K562 (cell line): ENCODE results near the gene ZNF599. TPM values are rescaled to one million over a fixed set of nuclear protein-coding genes. Genes with fewer than 3 reads are reported as not detected.

Experiments used
- ATAC-seq: fragments of 200-7000 bp; cut with Tn5 transposase; 3 replicates; pipeline ENCODE4 v1.9.1; 2020; ENCODE audit warnings: moderate library complexity
- BruUV-seq: library from RNA; stranded (reverse); fragments of 400-500 nt; replicated peaks from 2 replicates; lab custom pipeline; 2021; lab: Mats Ljungman, UMichigan
- CTCF ChIA-PET: fragments of 300-600 bp; formaldehyde crosslinking; extraction: SDS; loops from one replicate; lab custom pipeline; 2021; ENCODE audit warnings: low intra/inter-chr PET ratio; lab: Yijun Ruan, JAX
- POLR2A ChIA-PET: fragments of 300-600, 350-650 bp; sonication (Branson Sonifier 250); formaldehyde crosslinking; extraction: SDS; loops from one replicate; lab custom pipeline; 2021; ENCODE audit warnings: antibody characterized with exemption, inconsistent platforms; lab: Yijun Ruan, JAX
- DNase-seq, 4 experiments: peaks; one replicate each; pipeline versions ENCODE4 v3.0.0 to v3.0.0-alpha.2; 2011 to 2018; ENCODE audit warnings: low spot score in 3 of 4, mixed read lengths in 3 of 4; ENCODE audit errors: extremely low read depth in 1 of 4
- FAIRE-seq: peaks from 2 replicates; lab custom pipeline; 2011; peaks lifted over from hg19 to GRCh38; lab: Jason Lieb, UNC
- H2AFZ ChIP-seq: 2 replicates; pipeline ENCODE4 v1.6.0; 2011; ENCODE audit warnings: low read depth, low read length, control low read depth, inconsistent platforms
- H3K27ac ChIP-seq: fragments of 200-600 bp; 3 replicates; pipeline ENCODE4 v1.8.0; 2011; ENCODE audit warnings: low read depth, mild to moderate bottlenecking, control low read depth, inconsistent platforms, low read length, moderate library complexity, mixed read lengths; ENCODE audit errors: extremely low read depth
- H3K27me3 ChIP-seq, 2 experiments: fragments of 300-600 bp in 1 of 2; 2 replicates in 1 of 2; 3 replicates in 1 of 2; pipeline versions ENCODE4 v1.6.0 to v1.8.0; 2011; ENCODE audit warnings: inconsistent platforms in 2 of 2, low read length in 2 of 2, mild to moderate bottlenecking in 1 of 2, mixed read lengths in 1 of 2, moderate library complexity in 1 of 2; ENCODE audit not compliant: control insufficient read depth in 2 of 2, insufficient read depth in 2 of 2
- H3K36me3 ChIP-seq: fragments of 300-600 bp; 3 replicates; pipeline ENCODE4 v1.8.0; 2011; ENCODE audit warnings: mild to moderate bottlenecking, low read length, inconsistent platforms; ENCODE audit not compliant: control insufficient read depth, insufficient read depth
- H3K4me1 ChIP-seq, 2 experiments: fragments of 200-600 bp in 1 of 2; replicated peaks in 1 of 2; 2 replicates in 1 of 2; 3 replicates in 1 of 2; pipeline versions ENCODE4 v1.5.1 to v1.8.0; 2011; ENCODE audit warnings: inconsistent platforms in 2 of 2, low read length in 2 of 2, mild to moderate bottlenecking in 1 of 2, mixed read lengths in 1 of 2, moderate library complexity in 1 of 2; ENCODE audit not compliant: control insufficient read depth in 2 of 2, insufficient read depth in 2 of 2
- H3K4me2 ChIP-seq: 2 replicates; pipeline ENCODE4 v1.6.1; 2011; ENCODE audit warnings: low read length, control low read depth, inconsistent platforms, mixed read lengths; ENCODE audit not compliant: insufficient read depth
- H3K4me3 ChIP-seq: fragments of 200-600 bp; sonication (generic), shearing (Covaris generic); 2 replicates; pipeline ENCODE4 v1.5.1; 2016; ENCODE audit warnings: control low read depth, inconsistent platforms
- H3K79me2 ChIP-seq: fragments of 200-600 bp; 3 replicates; pipeline ENCODE4 v1.8.0; 2011; ENCODE audit warnings: low read length, inconsistent platforms; ENCODE audit not compliant: control insufficient read depth, insufficient read depth
- H3K9ac ChIP-seq, 2 experiments: 2 replicates each; pipeline versions ENCODE4 v1.6.0 to v1.6.1; 2011; ENCODE audit warnings: low read depth in 2 of 2, low read length in 2 of 2, control low read depth in 1 of 2, inconsistent platforms in 1 of 2, mild to moderate bottlenecking in 1 of 2, mixed read lengths in 1 of 2; ENCODE audit not compliant: insufficient read depth in 1 of 2
- H3K9me1 ChIP-seq: one replicate; pipeline ENCODE4 v1.6.0; 2011; ENCODE audit warnings: inconsistent platforms, mild to moderate bottlenecking, low read length, moderate library complexity; ENCODE audit not compliant: control insufficient read depth, insufficient read depth
- H3K9me3 ChIP-seq: replicated peaks from 2 replicates; pipeline ENCODE4 v1.5.1; 2011; ENCODE audit warnings: low read depth, low read length, inconsistent platforms; ENCODE audit not compliant: control insufficient read depth, insufficient read depth
- H4K20me1 ChIP-seq: replicated peaks from 2 replicates; pipeline ENCODE4 v1.6.1; 2011; ENCODE audit warnings: low read length, inconsistent platforms, mixed read lengths; ENCODE audit not compliant: control insufficient read depth, insufficient read depth
- AFF1 ChIP-seq, 2 experiments: fragments of 450-650 bp; IDR thresholded peaks; 2 replicates each; pipeline ENCODE4 v1.6.1; 2018; ENCODE audit warnings: mild to moderate bottlenecking in 2 of 2, low read depth in 1 of 2; ENCODE audit not compliant: partially characterized antibody in 2 of 2
- CHD4 ChIP-seq: fragments of 200-600 bp; sonication (generic); IDR thresholded peaks from 3 replicates; pipeline ENCODE4 v1.6.1; 2012; ENCODE audit warnings: low read depth, mild to moderate bottlenecking, mixed read lengths, low read length, inconsistent platforms; ENCODE audit not compliant: insufficient read depth, insufficient replicate concordance, poor library complexity, severe bottlenecking
- EWSR1 ChIP-seq: fragments of 450-650 bp; IDR thresholded peaks from 2 replicates; pipeline ENCODE4 v1.6.1; 2018; ENCODE audit warnings: borderline replicate concordance, mild to moderate bottlenecking, low read depth, moderate library complexity; ENCODE audit not compliant: partially characterized antibody
- ID3 ChIP-seq, 2 experiments: fragments of 250-450 bp in 1 of 2; fragments of 450-650 bp in 1 of 2; sonication (Bioruptor Pico) in 1 of 2; IDR thresholded peaks; 2 replicates each; pipeline versions ENCODE4 v1.6.1 to v1.8.0; 2016 to 2021; ENCODE audit warnings: mild to moderate bottlenecking in 2 of 2, moderate library complexity in 2 of 2, missing compliant biosample characterization in 1 of 2, missing genetic modification characterization in 1 of 2
- NCOA4 ChIP-seq: fragments of 450-650 bp; IDR thresholded peaks from 2 replicates; pipeline ENCODE4 v1.6.1; 2018; ENCODE audit warnings: mild to moderate bottlenecking; ENCODE audit not compliant: partially characterized antibody
- POLR2H ChIP-seq: IDR thresholded peaks from 2 replicates; pipeline ENCODE4 v1.6.1; 2016; ENCODE audit warnings: missing genetic modification characterization, low read depth, mild to moderate bottlenecking, control low read depth, missing compliant biosample characterization, moderate library complexity
- WGBS: fragments of 100-300 bp; shearing (Covaris generic); methylation state at CpG from one replicate; pipeline ENCODE4 v1.1.6; 2016; ENCODE audit warnings: low coverage, mixed read lengths; ENCODE audit not compliant: insufficient coverage; ENCODE audit errors: missing lambda C conversion rate; 5-methylcytosine and 5-hydroxymethylcytosine counted together
- in situ Hi-C: fragments of 300-500 bp; cut with MboI; formaldehyde crosslinking; loops from 4 replicates; pipeline ENCODE4 v1.15.0; 2018; ENCODE audit warnings: inconsistent platforms, mixed read lengths
- intact Hi-C: fragments of 100-400 bp; cut with micrococcal nuclease; formaldehyde crosslinking; loops from 2 replicates; pipeline ENCODE4 v1.14.2; 2022
- polyA plus RNA-seq, 8 experiments: library from polyadenylated mRNA; depleted of rRNA in 4 of 8; stranded (reverse) in 5 of 8; unstranded in 3 of 8; fragments of >200 nt; fragmentation: Nextera tagmentation in 2 of 8; fragmentation: Illumina TruSeq in 1 of 8; extraction: Ambion mirVana in 2 of 8; extraction: Trizol in 1 of 8; gene quantifications; 2 replicates each; pipeline versions ENCODE4 v1.2.1 to v1.2.3, GENCODE V29; 2011 to 2014; ENCODE audit warnings: inconsistent platforms in 1 of 8, missing spikeins in 1 of 8
- total RNA-seq, 7 experiments: library from RNA; depleted of rRNA in 6 of 7; stranded (reverse); fragments of >200 nt in 6 of 7; fragmentation: Illumina TruSeq in 2 of 7; extraction: Trizol in 2 of 7; gene quantifications; 2 replicates each; pipeline versions ENCODE4 v1.2.1 to v1.2.3, GENCODE V29; 2011 to 2021; ENCODE audit warnings: low replicate concordance in 1 of 7

Gene ZNF599
- total and polyA plus RNA-seq, 9 of the 15 experiments (the other 6 are each of a cell fraction or from before 2014, with no cell fraction given): 0.71 to 6.7 (median 2.8) TPM

GRCh38 chr19:34774857-34775256 lies 1.8 kb upstream of the ZNF599 start:
- peaks cover 5% of the 10 kb centered on the region; the same call in 1 of the 3 replicates for H3K79me2 ChIP-seq
- no peak overlapping the region for H3K27ac ChIP-seq
- no peaks in the 10 kb centered on the region for H3K9me1 ChIP-seq
- no peak overlapping the region for H3K4me2 ChIP-seq
- H3K9me3 ChIP-seq: no peaks in the 10 kb centered on the region; the same call in 1 of the 2 replicates
- no peak for DNase-seq
- in situ Hi-C loops: no loop called here
- intact Hi-C loops: no loop called here
- no peaks in the 10 kb centered on the region for H4K20me1 ChIP-seq
- no peak overlapping the region for H2AFZ ChIP-seq
- FAIRE-seq: no peak
- CTCF ChIA-PET: no interaction called here
- BruUV-seq: no TSS peak
- POLR2A ChIA-PET: no interaction called here
- ATAC-seq: no peak
- no peaks in the 10 kb centered on the region for H3K27me3 ChIP-seq
- peaks cover 0 to 8% of the 10 kb centered on the region in 2 experiments; a peak in 2 of 5 replicates for H3K4me1 ChIP-seq
- no peak overlapping the region for H3K4me3 ChIP-seq
- TF ChIP-seq ID3 (CRISPR knock-in tag; IDR thresholded peaks at IDR 0.05): no peak
- TF ChIP-seq ID3 (tag; IDR thresholded peaks at IDR 0.05): no peak
- no peak for TF ChIP-seq POLR2H
- TF ChIP-seq AFF1 (IDR thresholded peaks at IDR 0.05; ENCODE audit: low read depth in 1 of 2, partially characterized antibody in 2 of 2): no peak
- no peak for TF ChIP-seq EWSR1
- TF ChIP-seq NCOA4: no peak
- TF ChIP-seq CHD4: no peak
- H3K36me3 ChIP-seq: no peaks in the 10 kb centered on the region
- H3K9ac ChIP-seq: no peak overlapping the region
- WGBS: 0% methylated on average over 2 of the region's 2 CpGs
